Measurements from ENCODE around the gene RABGAP1. TPM values are rescaled to one million over a fixed set of nuclear protein-coding genes. Genes with fewer than 3 reads are reported as not detected.
A peak's percentile ranks its signal among the peaks of the same experiment; 100 is the strongest.

RABGAP1 gene
- total RNA-seq, 4 donors from 2014 or later: 38.3 to 78.3 (median 48.5) TPM

DNA sequence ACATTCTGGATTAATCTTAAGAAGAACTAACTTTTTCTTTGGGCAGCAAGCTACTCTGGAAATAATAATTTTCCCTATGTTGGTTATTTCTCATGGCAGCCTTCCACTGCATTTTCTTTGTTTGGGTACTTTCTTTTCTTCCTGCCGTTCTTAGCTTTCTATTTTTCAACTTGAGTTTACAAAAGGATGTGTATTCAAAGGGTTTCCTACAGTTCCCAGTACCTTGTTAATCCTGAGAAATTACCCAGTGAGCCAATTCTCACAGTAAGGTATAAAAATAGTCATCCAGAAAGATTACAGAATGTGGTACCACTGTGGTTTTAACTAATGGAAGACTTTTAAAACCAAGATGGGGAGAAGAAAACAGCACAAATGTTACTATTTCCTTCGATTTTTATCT is 112.9 kb downstream of the RABGAP1 start:
- ATAC-seq (ENCODE audit: low FRiP score): no peak

DNA sequence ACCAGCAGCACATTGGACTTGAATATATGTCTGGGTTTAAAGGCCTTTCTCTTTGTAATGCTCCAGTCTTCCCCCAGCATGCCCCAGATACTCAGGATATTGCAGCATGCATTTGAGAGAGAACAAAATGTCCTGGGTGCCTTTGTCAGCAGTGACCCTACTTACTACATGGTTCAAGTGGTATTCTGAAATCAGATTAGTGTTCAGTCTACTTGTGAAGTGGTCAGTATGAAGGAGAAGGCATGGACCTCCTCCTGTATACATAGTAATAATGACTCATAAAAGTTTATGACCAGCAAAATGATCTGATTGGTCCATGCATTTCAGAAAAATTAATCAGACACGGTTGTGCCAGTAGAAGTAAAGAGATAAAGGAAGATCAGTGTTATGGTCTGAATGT is 118.0 kb downstream of the RABGAP1 start:
- no peak for ATAC-seq (ENCODE audit: low FRiP score)
- TF ChIP-seq, protein P1, sequence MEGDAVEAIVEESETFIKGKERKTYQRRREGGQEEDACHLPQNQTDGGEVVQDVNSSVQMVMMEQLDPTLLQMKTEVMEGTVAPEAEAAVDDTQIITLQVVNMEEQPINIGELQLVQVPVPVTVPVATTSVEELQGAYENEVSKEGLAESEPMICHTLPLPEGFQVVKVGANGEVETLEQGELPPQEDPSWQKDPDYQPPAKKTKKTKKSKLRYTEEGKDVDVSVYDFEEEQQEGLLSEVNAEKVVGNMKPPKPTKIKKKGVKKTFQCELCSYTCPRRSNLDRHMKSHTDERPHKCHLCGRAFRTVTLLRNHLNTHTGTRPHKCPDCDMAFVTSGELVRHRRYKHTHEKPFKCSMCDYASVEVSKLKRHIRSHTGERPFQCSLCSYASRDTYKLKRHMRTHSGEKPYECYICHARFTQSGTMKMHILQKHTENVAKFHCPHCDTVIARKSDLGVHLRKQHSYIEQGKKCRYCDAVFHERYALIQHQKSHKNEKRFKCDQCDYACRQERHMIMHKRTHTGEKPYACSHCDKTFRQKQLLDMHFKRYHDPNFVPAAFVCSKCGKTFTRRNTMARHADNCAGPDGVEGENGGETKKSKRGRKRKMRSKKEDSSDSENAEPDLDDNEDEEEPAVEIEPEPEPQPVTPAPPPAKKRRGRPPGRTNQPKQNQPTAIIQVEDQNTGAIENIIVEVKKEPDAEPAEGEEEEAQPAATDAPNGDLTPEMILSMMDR (IDR thresholded peaks at IDR 0.05): no peak
- DNase-seq (ENCODE audit: low spot score): no peak

More for the DNA sequence above, 112.9 kb downstream of the RABGAP1 start:
- TF ChIP-seq, protein P1 (IDR thresholded peaks at IDR 0.05): no peak
- no peak for DNase-seq (ENCODE audit: low spot score)

- no peak for ATAC-seq (ENCODE audit: low FRiP score)
- DNase-seq (ENCODE audit: low spot score): no peak
- TF ChIP-seq, protein P1 (IDR thresholded peaks at IDR 0.05): no peak
Measured at GRCh38 chr9:123059472-123060220, 118.8 kb downstream of the RABGAP1 start.

- no peak for ATAC-seq (ENCODE audit: low FRiP score)
- TF ChIP-seq, protein P1 (IDR thresholded peaks at IDR 0.05): no peak
Measured at GRCh38 chr9:123061216-123061615, 120.4 kb downstream of the RABGAP1 start.

GRCh38 chr9:123062351-123063176 is 121.7 kb downstream of the RABGAP1 start:
- TF ChIP-seq, protein P1 (IDR thresholded peaks at IDR 0.05): no peak
- peak; percentile 45 for ATAC-seq (ENCODE audit: low FRiP score)

More at GRCh38 chr9:123061216-123061615, 120.4 kb downstream of the RABGAP1 start:
- no peak for DNase-seq (ENCODE audit: low spot score)

GRCh38 chr9:123063177-123063598 is 122.4 kb downstream of the RABGAP1 start:
- ATAC-seq (ENCODE audit: low FRiP score) (no peak), DNase-seq (ENCODE audit: low spot score) (no peak)
- TF ChIP-seq, protein P1 (IDR thresholded peaks at IDR 0.05): no peak

More at GRCh38 chr9:123062351-123063176, 121.7 kb downstream of the RABGAP1 start:
- DNase-seq (ENCODE audit: low spot score): no peak
